BJ (cell line): ENCODE results near the gene FEV. TPM values are rescaled to one million over a fixed set of nuclear protein-coding genes. Genes with fewer than 3 reads are reported as not detected.

ENCODE experiments used
- CTCF ChIA-PET: fragments of 350-600 bp; formaldehyde crosslinking; extraction: SDS; loops from one replicate; lab custom pipeline; 2021; ENCODE audit warnings: antibody characterized with exemption, inconsistent platforms; lab: Yijun Ruan, JAX
- POLR2A ChIA-PET: fragments of 300-600 bp; sonication (Branson Sonifier 250); formaldehyde crosslinking; extraction: SDS; loops from one replicate; lab custom pipeline; 2021; ENCODE audit warnings: antibody characterized with exemption; lab: Charles Lee
- DNase-seq: peaks from one replicate; pipeline ENCODE4 v3.0.0-alpha.2; 2011; ENCODE audit warnings: low read depth
- H3K27me3 ChIP-seq: 2 replicates; pipeline ENCODE4 v1.6.0; 2011; ENCODE audit warnings: low read length; ENCODE audit not compliant: control insufficient read depth, insufficient read depth
- H3K36me3 ChIP-seq: 2 replicates; pipeline ENCODE4 v1.5.1; 2011; ENCODE audit warnings: low read length; ENCODE audit not compliant: control insufficient read depth, insufficient read depth
- H3K4me3 ChIP-seq: 2 replicates; pipeline ENCODE4 v1.5.1; 2011; ENCODE audit warnings: low read depth, mild to moderate bottlenecking, control low read depth, low read length
- polyA plus RNA-seq: library from polyadenylated mRNA; depleted of rRNA; stranded (reverse); fragments of >200 nt; gene quantifications from 2 replicates; pipeline ENCODE4 v1.2.3, GENCODE V29; 2011
- TF ChIP-seq, protein P1 (sequence below): IDR thresholded peaks from 2 replicates; pipeline ENCODE4 v1.5.1; 2011; ENCODE audit warnings: low read depth, mild to moderate bottlenecking, control low read depth, inconsistent platforms, low read length, moderate library complexity; ENCODE audit not compliant: insufficient read depth

The FEV gene
- polyA plus RNA-seq, 1 experiment: not detected

DNA sequence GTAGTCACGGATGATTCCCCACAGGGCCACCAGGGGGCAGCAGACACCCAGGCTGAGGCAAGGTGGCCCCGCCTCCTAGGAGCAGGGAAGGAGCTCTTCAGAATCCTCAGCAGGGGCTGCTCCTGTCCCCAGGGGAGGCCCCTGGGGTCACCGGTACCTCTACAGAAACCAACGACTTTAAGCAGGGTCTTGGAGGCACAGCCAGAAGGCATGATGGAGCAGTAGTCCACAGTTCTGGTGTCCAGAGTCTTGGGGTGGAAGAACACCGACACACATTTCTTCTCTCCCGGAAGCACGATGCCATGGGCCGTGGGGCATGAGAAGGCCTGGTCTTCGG lies 44.8 kb upstream of the FEV start:
- Histone ChIP-seq H3K36me3 (no peaks in the 10 kb centered on the region), H3K4me3 (no peak overlapping the region), H3K27me3 (peaks cover 22% of the 10 kb centered on the region)
- ChIA-PET POLR2A (no interaction called here), CTCF (interaction anchor here (0.6 to 9.3 kb wide), 49 partner anchors 9 to 500 kb away, joined by 3 to 198 read pairs (median 5); partner anchors contain the start of genes CFAP65, FEV, NHEJ1 and ZFAND2B)
- DNase-seq: no peak
- TF ChIP-seq, protein P1, sequence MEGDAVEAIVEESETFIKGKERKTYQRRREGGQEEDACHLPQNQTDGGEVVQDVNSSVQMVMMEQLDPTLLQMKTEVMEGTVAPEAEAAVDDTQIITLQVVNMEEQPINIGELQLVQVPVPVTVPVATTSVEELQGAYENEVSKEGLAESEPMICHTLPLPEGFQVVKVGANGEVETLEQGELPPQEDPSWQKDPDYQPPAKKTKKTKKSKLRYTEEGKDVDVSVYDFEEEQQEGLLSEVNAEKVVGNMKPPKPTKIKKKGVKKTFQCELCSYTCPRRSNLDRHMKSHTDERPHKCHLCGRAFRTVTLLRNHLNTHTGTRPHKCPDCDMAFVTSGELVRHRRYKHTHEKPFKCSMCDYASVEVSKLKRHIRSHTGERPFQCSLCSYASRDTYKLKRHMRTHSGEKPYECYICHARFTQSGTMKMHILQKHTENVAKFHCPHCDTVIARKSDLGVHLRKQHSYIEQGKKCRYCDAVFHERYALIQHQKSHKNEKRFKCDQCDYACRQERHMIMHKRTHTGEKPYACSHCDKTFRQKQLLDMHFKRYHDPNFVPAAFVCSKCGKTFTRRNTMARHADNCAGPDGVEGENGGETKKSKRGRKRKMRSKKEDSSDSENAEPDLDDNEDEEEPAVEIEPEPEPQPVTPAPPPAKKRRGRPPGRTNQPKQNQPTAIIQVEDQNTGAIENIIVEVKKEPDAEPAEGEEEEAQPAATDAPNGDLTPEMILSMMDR: peak; percentile 97

DNA sequence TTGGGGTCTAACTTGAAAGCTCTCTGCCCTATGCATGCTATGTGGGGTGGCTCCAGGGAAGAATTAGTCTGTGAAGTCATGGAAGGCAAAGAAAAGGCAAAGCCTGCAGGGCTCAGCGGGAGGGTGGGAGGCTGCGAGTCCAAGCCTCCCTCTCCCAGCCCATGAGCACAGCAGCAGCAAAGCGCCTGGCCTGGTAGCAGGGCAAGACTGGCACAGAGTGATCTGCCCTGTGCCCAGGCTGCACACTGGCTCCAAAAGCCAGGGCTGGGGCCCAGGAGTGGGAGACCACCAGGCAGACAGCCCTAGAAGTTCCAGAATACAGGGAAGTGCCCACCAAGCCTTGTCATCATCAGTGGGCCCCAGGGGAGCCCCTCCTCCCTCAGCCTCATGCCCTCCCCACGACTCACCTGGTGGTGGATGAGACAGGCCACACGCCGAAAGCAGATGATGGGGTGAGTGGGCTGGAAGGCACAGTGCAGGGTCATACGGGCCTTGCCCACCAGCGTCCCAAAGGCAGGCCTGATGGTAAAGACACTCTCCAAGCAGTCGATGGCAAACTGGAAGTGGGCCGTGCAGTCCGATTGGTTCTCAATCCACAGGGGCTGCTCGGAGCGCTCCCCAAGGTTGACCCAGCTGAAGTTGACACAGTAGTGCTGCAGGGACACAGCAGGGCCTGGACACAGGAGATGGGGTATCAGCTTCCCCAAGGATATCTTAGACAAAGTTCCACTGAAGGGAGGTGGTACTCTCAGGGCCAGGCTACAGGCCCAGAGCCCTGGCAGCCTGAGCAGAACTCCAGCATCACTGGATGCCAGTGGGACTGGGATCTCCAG lies 44.2 kb upstream of the FEV start:
- TF ChIP-seq, protein P1: no peak
- Histone ChIP-seq H3K4me3 (no peak overlapping the region), H3K36me3 (no peaks in the 10 kb centered on the region), H3K27me3 (peaks cover 22% of the 10 kb centered on the region)
- POLR2A ChIA-PET: no interaction called here
- CTCF ChIA-PET: interaction anchor here (0.6 to 9.3 kb wide), 45 partner anchors 9 to 288 kb away, joined by 3 to 198 read pairs (median 5); partner anchors contain the start of genes CFAP65, FEV, NHEJ1 and ZFAND2B
- no peak for DNase-seq

DNA sequence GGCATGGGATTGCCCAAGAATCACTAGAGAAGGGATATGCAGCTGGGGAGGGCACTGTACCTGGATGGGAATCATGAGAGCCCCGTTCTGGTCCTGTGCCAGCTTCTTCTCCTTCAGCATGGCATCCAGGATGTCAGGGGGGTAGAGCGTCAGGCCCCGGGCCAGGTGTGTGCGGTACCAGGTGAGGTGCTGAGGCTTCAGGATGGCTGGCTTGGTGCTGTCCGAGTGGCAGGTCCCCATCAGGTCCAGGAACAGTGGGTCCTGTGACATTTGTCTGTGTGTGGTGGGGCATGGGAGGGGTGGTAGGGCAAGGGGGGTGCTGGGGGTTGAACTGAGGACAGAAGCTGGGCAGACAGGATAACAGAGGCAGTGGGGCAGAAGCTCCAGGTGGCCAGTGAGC lies 43.2 kb upstream of the FEV start:
- CTCF ChIA-PET: interaction anchor here (1.2 to 9.3 kb wide), 9 partner anchors 8 to 126 kb away, joined by 3 to 198 read pairs (median 15); partner anchors contain the start of gene NHEJ1
- H3K36me3 ChIP-seq: no peaks in the 10 kb centered on the region
- POLR2A ChIA-PET: no interaction called here
- no peak overlapping the region for H3K4me3 ChIP-seq
- peaks cover 30% of the 10 kb centered on the region for H3K27me3 ChIP-seq
- no peak for DNase-seq
- TF ChIP-seq, protein P1: no peak

DNA sequence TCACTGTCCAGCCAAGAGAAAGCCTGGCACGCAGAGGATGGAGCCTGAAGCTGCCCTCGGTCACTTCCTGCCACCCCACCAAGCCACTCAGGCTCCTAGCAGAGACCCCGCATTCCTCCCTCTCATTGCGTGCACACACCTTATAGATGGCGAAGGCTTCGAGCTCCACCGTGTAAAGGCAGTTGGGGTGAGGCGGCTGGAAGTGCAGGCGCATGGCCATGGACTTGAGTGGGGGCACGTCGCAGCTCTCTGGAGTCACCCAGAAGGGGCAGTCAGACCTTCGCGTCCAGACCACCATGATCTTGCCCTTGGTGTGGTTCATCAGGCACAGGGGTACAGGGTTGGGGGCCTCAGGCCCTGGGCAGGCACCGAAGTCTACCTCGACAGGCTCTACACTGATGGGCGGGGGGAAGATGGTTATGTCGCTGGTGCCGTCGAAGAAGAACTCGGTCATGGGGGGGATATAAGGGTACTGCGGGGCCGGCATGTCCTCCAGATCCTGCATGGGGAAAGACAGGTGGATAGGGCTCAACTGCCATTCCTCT lies 42.6 kb upstream of the FEV start:
- peaks cover 31% of the 10 kb centered on the region for H3K27me3 ChIP-seq
- H3K4me3 ChIP-seq: no peak overlapping the region
- ChIA-PET CTCF (interaction anchor here (0.6 to 9.3 kb wide), 10 partner anchors 11 to 129 kb away, joined by 3 to 198 read pairs (median 10); partner anchors contain the start of gene NHEJ1), POLR2A (no interaction called here)
- TF ChIP-seq, protein P1: no peak
- no peak for DNase-seq
- no peaks in the 10 kb centered on the region for H3K36me3 ChIP-seq

DNA sequence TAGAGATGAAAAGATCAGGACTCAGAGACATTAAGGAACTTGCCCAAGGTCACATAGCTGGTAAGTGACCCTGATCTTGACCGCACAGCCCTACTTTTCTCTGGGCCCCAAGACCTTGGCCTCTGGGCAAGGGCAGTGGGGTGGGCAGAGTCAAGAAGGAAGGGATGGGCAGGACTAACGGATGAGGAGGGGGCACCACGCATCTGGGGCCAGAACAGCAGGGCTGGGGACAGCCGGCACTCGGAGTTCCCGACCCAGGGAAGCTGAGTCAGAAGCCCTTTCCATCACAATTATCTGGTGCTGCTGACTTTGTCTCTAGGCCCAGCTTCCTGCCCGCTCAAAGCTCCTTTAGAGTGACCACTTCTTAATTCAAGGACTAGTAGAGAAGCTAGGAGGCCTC lies 42.0 kb upstream of the FEV start:
- TF ChIP-seq, protein P1: no peak
- CTCF ChIA-PET: interaction anchor here (0.6 to 9.3 kb wide), 8 partner anchors 14 to 128 kb away, joined by 3 to 198 read pairs (median 7); partner anchors contain the start of gene NHEJ1
- H3K27me3 ChIP-seq: peaks cover 26% of the 10 kb centered on the region

More for the DNA sequence above, 42.0 kb upstream of the FEV start:
- DNase-seq: no peak
- no peak overlapping the region for H3K4me3 ChIP-seq
- POLR2A ChIA-PET: no interaction called here
- no peaks in the 10 kb centered on the region for H3K36me3 ChIP-seq
